Peyer's patch (tissue), 4 donors: ENCODE results near the gene ZNF660. TPM values are rescaled to one million over a fixed set of nuclear protein-coding genes. Genes with fewer than 3 reads are reported as not detected.

Experiments used
- DNase-seq, 3 donors: peaks; one replicate each; pipeline ENCODE4 v3.0.0-alpha.2; 2017 to 2019
- H3K27ac ChIP-seq, 4 donors: fragments of 200-600 bp; sonication (generic); one replicate each; pipeline ENCODE4 v1.5.1; 2016 to 2019
- H3K27me3 ChIP-seq, 2 donors: fragments of 200-600 bp; sonication (generic); one replicate each; pipeline ENCODE4 v1.5.1; 2019
- H3K36me3 ChIP-seq, 3 donors: fragments of 200-600 bp; sonication (generic); one replicate each; pipeline ENCODE4 v1.5.1; 2016 to 2019
- H3K4me1 ChIP-seq, 4 donors: fragments of 200-600 bp; sonication (generic); one replicate each; pipeline ENCODE4 v1.5.1; 2016 to 2019
- H3K4me3 ChIP-seq, 4 donors: fragments of 200-600 bp; sonication (generic); 1 replicate in 3 of 4; 2 replicates in 1 of 4; pipeline ENCODE4 v1.5.1; 2016 to 2019; ENCODE audit warnings: mild to moderate bottlenecking in 1 of 4
- H3K9me3 ChIP-seq, 4 donors: fragments of 200-600 bp; sonication (generic); one replicate each; pipeline ENCODE4 v1.5.1; 2016 to 2019; ENCODE audit warnings: mild to moderate bottlenecking in 1 of 4
- CTCF ChIP-seq, 6 experiments: fragments of 450-650 bp in 4 of 6; fragments of 200-600 bp in 2 of 6; sonication (generic) in 1 of 6; IDR thresholded peaks; one replicate each; pipeline ENCODE4 v1.5.1; 2017 to 2019; ENCODE audit warnings: antibody characterized with exemption in 6 of 6, mild to moderate bottlenecking in 3 of 6, moderate library complexity in 1 of 6
- POLR2A ChIP-seq, 2 donors: fragments of 450-650 bp; IDR thresholded peaks; one replicate each; pipeline ENCODE4 v1.5.1; 2017; ENCODE audit warnings: antibody characterized with exemption in 2 of 2, mild to moderate bottlenecking in 2 of 2, moderate library complexity in 2 of 2
- total RNA-seq, 4 donors: library from RNA; depleted of rRNA; stranded (reverse); fragments of >200 nt; gene quantifications; one replicate each; pipeline ENCODE4 v1.1.0, GENCODE V29; 2016

Gene ZNF660
- total RNA-seq, 4 donors from 2014 or later: 0.54 to 1.2 (median 0.98) TPM

DNA sequence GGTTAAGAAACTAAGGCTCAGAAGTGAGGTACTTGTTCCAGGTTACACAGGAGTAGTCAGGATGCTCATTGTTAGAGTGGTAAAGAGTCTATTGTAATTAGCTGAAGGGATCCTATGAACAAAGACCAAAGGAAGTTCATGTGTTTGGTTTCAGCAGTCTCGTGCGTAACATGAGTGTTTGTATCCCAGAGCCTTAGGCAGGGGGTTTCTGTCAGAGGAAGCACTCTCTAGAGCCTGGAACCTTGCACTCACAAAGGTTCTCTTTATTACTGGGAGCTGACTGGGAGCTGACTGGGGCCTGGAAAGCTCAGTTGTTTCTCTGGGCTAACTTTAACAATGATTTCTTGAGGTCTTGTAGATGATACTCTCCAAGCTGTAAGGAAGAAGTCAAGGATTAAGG lies 44.0 kb downstream of the ZNF660 start:
- peaks cover 0 to 14% (median 2%) of the 10 kb centered on the region in 4 donors for H3K4me1 ChIP-seq
- peaks cover 0 to 45% (median 0%) of the 10 kb centered on the region in 3 donors for H3K36me3 ChIP-seq
- H3K9me3 ChIP-seq: no peaks in the 10 kb centered on the region
- DNase-seq: no peak
- no peak overlapping the region for H3K4me3 ChIP-seq
- no peak overlapping the region for H3K27ac ChIP-seq
- no peaks in the 10 kb centered on the region for H3K27me3 ChIP-seq
- no peak for TF ChIP-seq CTCF (IDR thresholded peaks at IDR 0.05)
- TF ChIP-seq POLR2A (IDR thresholded peaks at IDR 0.05): no peak

DNA sequence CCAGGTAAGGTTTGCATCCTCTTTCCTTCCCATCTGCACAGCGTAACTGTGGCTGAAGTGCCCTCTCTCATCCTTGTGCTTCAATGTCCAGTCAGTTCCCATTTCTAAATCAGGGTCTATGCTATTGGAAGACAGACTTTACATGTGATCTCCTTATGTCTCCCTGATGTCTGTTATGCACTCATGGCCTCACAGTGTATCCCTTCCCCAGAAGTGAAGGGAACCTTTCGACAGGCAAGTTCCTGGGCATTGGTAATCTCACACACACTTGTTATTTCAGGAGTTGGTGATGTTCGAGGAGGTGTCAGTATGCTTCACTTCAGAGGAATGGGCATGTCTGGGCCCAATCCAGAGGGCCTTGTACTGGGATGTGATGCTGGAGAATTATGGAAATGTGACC lies 47.4 kb downstream of the ZNF660 start:
- Histone ChIP-seq H3K4me1 (no peaks in the 10 kb centered on the region), H3K27me3 (no peaks in the 10 kb centered on the region), H3K4me3 (no peak overlapping the region), H3K27ac (no peak overlapping the region), H3K9me3 (no peaks in the 10 kb centered on the region), H3K36me3 (peaks cover 0 to 75% (median 0%) of the 10 kb centered on the region in 3 donors)
- no peak for DNase-seq
- TF ChIP-seq POLR2A (IDR thresholded peaks at IDR 0.05) (no peak), CTCF (IDR thresholded peaks at IDR 0.05) (no peak)

GRCh38 chr3:44642337-44642736 lies 57.6 kb downstream of the ZNF660 start:
- no peak overlapping the region for H3K4me3 ChIP-seq
- TF ChIP-seq POLR2A (IDR thresholded peaks at IDR 0.05): no peak
- TF ChIP-seq CTCF (IDR thresholded peaks at IDR 0.05): no peak
- no peaks in the 10 kb centered on the region for H3K27me3 ChIP-seq
- no peak overlapping the region for H3K27ac ChIP-seq
- H3K9me3 ChIP-seq: peaks cover 0 to 31% (median 4%) of the 10 kb centered on the region in 4 donors
- peaks cover 0 to 61% (median 8%) of the 10 kb centered on the region in 3 donors for H3K36me3 ChIP-seq
- H3K4me1 ChIP-seq: no peaks in the 10 kb centered on the region
- DNase-seq: no peak

- Histone ChIP-seq H3K27me3 (no peaks in the 10 kb centered on the region), H3K4me3 (no peak overlapping the region), H3K9me3 (peaks cover 0 to 31% (median 4%) of the 10 kb centered on the region in 4 donors), H3K4me1 (no peaks in the 10 kb centered on the region), H3K27ac (no peak overlapping the region), H3K36me3 (peaks cover 0 to 54% (median 8%) of the 10 kb centered on the region in 3 donors)
- TF ChIP-seq POLR2A (IDR thresholded peaks at IDR 0.05): no peak
- TF ChIP-seq CTCF (IDR thresholded peaks at IDR 0.05): no peak
- DNase-seq: no peak
Measured at GRCh38 chr3:44643024-44643423, 58.3 kb downstream of the ZNF660 start.

GRCh38 chr3:44647771-44648170 lies 63.0 kb downstream of the ZNF660 start:
- peaks cover 0 to 27% (median 0%) of the 10 kb centered on the region in 3 donors for H3K36me3 ChIP-seq
- peaks cover 0 to 8% (median 0%) of the 10 kb centered on the region in 4 donors for H3K4me1 ChIP-seq
- H3K9me3 ChIP-seq: peaks cover 0 to 15% (median under 1%) of the 10 kb centered on the region in 4 donors
- H3K4me3 ChIP-seq: no peak overlapping the region
- no peak for DNase-seq
- H3K27me3 ChIP-seq: no peaks in the 10 kb centered on the region
- H3K27ac ChIP-seq: no peak overlapping the region
- TF ChIP-seq CTCF (IDR thresholded peaks at IDR 0.05): no peak
- TF ChIP-seq POLR2A (IDR thresholded peaks at IDR 0.05): no peak
